ENCODE results near the gene RAPSN.

DNA sequence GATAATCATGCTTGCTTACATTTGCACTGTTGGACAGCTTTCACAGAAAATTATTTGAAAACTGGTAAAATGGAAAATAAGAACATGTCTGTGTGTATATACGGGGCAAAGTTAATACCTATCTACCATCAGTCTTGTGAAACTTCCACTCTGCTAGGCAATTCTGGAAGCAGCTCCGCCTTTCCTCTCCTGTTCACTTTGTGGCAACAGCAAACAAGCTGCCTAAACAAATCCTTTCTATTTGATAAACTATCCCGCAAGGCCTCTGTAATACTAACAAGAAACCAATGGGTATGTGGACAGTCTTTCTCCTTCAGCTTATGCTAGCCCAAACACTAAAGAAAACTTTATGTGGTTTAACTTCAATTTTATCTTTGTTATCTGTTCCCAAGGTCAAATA, 39.2 kb upstream of the RAPSN start:
- TF ChIP-seq POLR2A (IDR thresholded peaks at IDR 0.05; ENCODE audit: low read depth, low read length) = no peak
- no peak for TF ChIP-seq POLR2AphosphoS5 (IDR thresholded peaks at IDR 0.05; ENCODE audit: low read depth, low read length)
- no peak for TF ChIP-seq TAF1 (IDR thresholded peaks at IDR 0.05; ENCODE audit: low read depth, low read length)
- TF ChIP-seq POU2F2 (IDR thresholded peaks at IDR 0.05; ENCODE audit: low read depth, low read length) = no peak
- no peak for TF ChIP-seq PAX5 (IDR thresholded peaks at IDR 0.05; ENCODE audit: insufficient read depth, low read length, severe bottlenecking)
- no peak for TF ChIP-seq SPI1 (IDR thresholded peaks at IDR 0.05; ENCODE audit: low read depth, low read length)

Data from GM12891 (cell line).